ENCODE data around the gene ENPP5.

The ENPP5 gene

DNA sequence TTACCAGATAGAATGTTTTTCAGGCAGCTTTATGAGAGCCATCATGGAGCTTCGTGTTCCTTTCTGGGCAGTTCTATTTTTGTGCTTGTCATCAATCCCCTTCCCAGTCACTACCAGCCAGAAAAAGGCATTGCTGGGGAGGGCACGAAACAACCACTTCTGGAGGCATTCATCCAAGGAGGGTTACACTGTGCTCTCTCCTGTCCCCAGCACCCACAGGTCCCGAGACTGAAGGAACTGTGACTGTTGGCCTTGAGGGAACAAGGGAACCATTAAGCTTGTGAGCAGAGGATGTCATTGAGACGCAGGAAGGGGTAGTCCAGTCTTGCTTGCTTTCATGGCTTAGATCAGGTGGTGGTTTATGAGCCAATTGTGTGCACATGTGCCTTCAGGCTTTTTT, 20.1 kb upstream of the ENPP5 start:
- TF ChIP-seq, protein P1, sequence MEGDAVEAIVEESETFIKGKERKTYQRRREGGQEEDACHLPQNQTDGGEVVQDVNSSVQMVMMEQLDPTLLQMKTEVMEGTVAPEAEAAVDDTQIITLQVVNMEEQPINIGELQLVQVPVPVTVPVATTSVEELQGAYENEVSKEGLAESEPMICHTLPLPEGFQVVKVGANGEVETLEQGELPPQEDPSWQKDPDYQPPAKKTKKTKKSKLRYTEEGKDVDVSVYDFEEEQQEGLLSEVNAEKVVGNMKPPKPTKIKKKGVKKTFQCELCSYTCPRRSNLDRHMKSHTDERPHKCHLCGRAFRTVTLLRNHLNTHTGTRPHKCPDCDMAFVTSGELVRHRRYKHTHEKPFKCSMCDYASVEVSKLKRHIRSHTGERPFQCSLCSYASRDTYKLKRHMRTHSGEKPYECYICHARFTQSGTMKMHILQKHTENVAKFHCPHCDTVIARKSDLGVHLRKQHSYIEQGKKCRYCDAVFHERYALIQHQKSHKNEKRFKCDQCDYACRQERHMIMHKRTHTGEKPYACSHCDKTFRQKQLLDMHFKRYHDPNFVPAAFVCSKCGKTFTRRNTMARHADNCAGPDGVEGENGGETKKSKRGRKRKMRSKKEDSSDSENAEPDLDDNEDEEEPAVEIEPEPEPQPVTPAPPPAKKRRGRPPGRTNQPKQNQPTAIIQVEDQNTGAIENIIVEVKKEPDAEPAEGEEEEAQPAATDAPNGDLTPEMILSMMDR (IDR thresholded peaks at IDR 0.05; ENCODE audit: insufficient read depth, low read length, poor library complexity, severe bottlenecking) = no peak
- H3K27me3 ChIP-seq (replicated peaks; ENCODE audit: control insufficient read depth, insufficient read depth, low read length) = no peaks in the 10 kb centered on the region
- no peak for DNase-seq (ENCODE audit: extremely low read depth, insufficient read length)
- H3K36me3 ChIP-seq (ENCODE audit: control insufficient read depth, insufficient read depth, low read length) = no peaks in the 10 kb centered on the region
- H3K4me3 ChIP-seq (replicated peaks; ENCODE audit: low read depth, low read length) = no peak overlapping the region

DNA sequence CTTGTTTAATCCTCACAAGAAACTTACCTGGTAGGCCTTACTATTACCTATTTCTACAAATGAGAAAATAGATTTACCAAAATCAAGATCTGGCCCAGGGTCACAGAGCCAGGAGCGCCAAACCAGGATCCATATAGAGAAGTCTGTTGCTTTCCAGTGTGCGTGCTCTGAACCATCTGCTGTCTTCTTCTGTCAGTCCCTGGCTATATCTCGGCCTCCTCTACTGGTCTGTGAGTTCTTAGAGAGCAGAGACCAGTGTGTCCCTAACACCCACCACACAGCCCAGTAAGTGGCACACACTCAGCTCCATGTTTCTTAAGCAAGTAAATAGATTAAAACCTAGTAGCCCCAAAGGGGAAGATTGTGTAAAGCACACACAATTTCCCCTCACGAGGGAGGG, 18.9 kb upstream of the ENPP5 start:
- H3K36me3 ChIP-seq (ENCODE audit: control insufficient read depth, insufficient read depth, low read length) = no peaks in the 10 kb centered on the region
- H3K4me3 ChIP-seq (replicated peaks; ENCODE audit: low read depth, low read length) = no peak overlapping the region
- TF ChIP-seq, protein P1 (IDR thresholded peaks at IDR 0.05; ENCODE audit: insufficient read depth, low read length, poor library complexity, severe bottlenecking) = no peak

DNA sequence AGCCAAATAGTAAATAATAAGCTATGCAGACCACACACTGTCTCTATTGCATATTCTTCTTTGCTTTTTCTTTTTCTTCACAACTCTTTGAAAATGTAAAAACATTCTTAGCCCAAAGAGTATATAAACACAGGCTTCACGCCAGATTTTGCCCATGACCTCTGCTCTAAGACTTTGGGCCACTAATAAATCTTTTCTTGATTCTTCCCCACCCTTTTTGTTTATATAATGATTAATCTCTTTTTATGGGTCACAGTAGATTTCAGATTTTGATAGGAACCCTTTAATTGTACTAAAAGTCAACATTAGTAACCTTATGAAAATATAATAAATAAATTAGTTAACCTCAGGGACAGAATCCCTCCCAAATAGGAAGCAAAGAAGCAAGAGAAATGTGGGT, 15.8 kb upstream of the ENPP5 start:
- Histone ChIP-seq H3K36me3 (ENCODE audit: control insufficient read depth, insufficient read depth, low read length) (no peaks in the 10 kb centered on the region), H3K4me3 (replicated peaks; ENCODE audit: low read depth, low read length) (no peak overlapping the region), H3K27me3 (replicated peaks; ENCODE audit: control insufficient read depth, insufficient read depth, low read length) (no peaks in the 10 kb centered on the region; the same call in none of the 2 replicates)
- no peak for DNase-seq (ENCODE audit: extremely low read depth, insufficient read length)
- TF ChIP-seq, protein P1 (IDR thresholded peaks at IDR 0.05; ENCODE audit: insufficient read depth, low read length, poor library complexity, severe bottlenecking) = no peak

More for the DNA sequence above, 18.9 kb upstream of the ENPP5 start:
- no peaks in the 10 kb centered on the region; the same call in 1 of the 2 replicates for H3K27me3 ChIP-seq (replicated peaks; ENCODE audit: control insufficient read depth, insufficient read depth, low read length)
- DNase-seq (ENCODE audit: extremely low read depth, insufficient read length) = no peak

DNA sequence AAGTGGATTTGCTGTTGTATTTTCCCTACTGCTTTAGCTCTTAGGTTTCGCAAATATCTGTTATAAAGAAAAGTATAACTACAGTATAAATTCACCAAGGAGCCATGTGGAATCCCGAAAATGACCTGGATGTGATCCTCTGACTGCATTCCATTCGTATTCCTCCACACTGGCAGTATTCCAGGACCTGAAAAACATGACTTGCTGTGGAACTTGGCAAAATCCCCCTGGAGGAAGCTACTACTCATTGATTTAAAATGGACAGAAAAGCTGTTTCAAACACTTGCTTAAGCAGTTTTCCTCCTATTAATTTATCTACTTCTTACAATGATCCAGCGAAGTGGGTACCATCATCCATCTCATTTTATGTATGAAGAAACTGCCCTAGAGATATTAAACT, 13.3 kb upstream of the ENPP5 start:
- Histone ChIP-seq H3K36me3 (ENCODE audit: control insufficient read depth, insufficient read depth, low read length) (no peaks in the 10 kb centered on the region), H3K27me3 (replicated peaks; ENCODE audit: control insufficient read depth, insufficient read depth, low read length) (no peaks in the 10 kb centered on the region; the same call in none of the 2 replicates), H3K4me3 (replicated peaks; ENCODE audit: low read depth, low read length) (no peak overlapping the region)
- no peak for DNase-seq (ENCODE audit: extremely low read depth, insufficient read length)
- TF ChIP-seq, protein P1 (IDR thresholded peaks at IDR 0.05; ENCODE audit: insufficient read depth, low read length, poor library complexity, severe bottlenecking) = no peak

DNA sequence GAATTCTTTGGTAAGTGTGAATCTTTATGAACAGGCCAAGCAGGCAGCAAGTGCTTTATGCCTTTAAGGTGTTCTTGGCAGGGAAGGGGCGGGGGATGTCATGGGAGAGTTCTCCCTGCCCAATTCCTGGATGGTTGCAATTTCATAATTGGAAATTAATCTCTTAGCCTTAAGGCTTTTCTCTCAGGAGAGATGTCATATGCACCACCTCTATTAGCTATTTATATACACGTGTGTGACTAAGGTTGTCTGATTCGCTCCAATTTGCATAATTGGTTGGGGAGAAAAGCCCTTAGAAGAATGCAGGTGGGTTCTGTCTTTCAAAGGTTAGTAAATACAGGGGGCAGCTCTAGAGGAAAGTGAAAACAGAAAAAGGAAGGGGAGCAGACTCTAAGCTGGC, 5.2 kb upstream of the ENPP5 start:
- Histone ChIP-seq H3K4me3 (replicated peaks; ENCODE audit: low read depth, low read length) (no peak overlapping the region), H3K36me3 (ENCODE audit: control insufficient read depth, insufficient read depth, low read length) (no peaks in the 10 kb centered on the region), H3K27me3 (replicated peaks; ENCODE audit: control insufficient read depth, insufficient read depth, low read length) (no peaks in the 10 kb centered on the region)
- TF ChIP-seq, protein P1 (IDR thresholded peaks at IDR 0.05; ENCODE audit: insufficient read depth, low read length, poor library complexity, severe bottlenecking) = no peak
- DNase-seq (ENCODE audit: extremely low read depth, insufficient read length) = peak; percentile 10

DNA sequence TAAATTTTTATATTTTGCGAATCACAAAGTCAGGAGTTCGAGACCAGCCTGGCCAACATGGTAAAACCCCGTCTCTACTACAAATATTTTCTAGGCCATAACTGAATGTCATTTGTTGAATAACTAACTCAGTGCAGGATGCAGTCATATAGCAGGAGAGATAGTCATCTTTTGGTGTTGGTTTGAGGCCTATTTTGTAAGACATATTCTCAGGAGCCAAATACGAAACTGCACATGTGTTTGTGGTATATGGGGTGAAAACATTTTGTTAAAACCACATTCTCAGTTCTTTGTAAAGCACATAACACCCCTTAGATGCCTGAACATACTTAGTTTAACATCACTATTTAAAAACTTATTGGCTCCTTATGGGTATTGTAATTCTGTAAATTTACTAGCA, 4.7 kb upstream of the ENPP5 start:
- no peaks in the 10 kb centered on the region for H3K36me3 ChIP-seq (ENCODE audit: control insufficient read depth, insufficient read depth, low read length)
- peak; percentile 63 for DNase-seq (ENCODE audit: extremely low read depth, insufficient read length)
- no peak overlapping the region for H3K4me3 ChIP-seq (replicated peaks; ENCODE audit: low read depth, low read length)
- H3K27me3 ChIP-seq (replicated peaks; ENCODE audit: control insufficient read depth, insufficient read depth, low read length) = no peaks in the 10 kb centered on the region
- TF ChIP-seq, protein P1 (IDR thresholded peaks at IDR 0.05; ENCODE audit: insufficient read depth, low read length, poor library complexity, severe bottlenecking) = no peak
